ENCODE data around the gene KAZN. TPM values are rescaled to one million over a fixed set of nuclear protein-coding genes. Genes with fewer than 3 reads are reported as not detected.

Gene KAZN
- total RNA-seq, 2 experiments from 2014 or later: 0.30 to 0.42 TPM

- ChIA-PET POLR2A (no interaction called here), CTCF (no interaction called here)
Observed at GRCh38 chr1:14636897-14637632, 38.6 kb downstream of the KAZN start.

GRCh38 chr1:14639291-14640050, 41.0 kb downstream of the KAZN start:
- CTCF ChIA-PET: no interaction called here
- POLR2A ChIA-PET: no interaction called here

GRCh38 chr1:14642712-14643111, 44.2 kb downstream of the KAZN start:
- CTCF ChIA-PET: no interaction called here
- POLR2A ChIA-PET: no interaction called here

- CTCF ChIA-PET: no interaction called here
- POLR2A ChIA-PET: no interaction called here
Observed at GRCh38 chr1:14646973-14647372, 48.5 kb downstream of the KAZN start.

GRCh38 chr1:14647777-14648176, 49.3 kb downstream of the KAZN start:
- POLR2A ChIA-PET: no interaction called here
- CTCF ChIA-PET: no interaction called here

- ChIA-PET CTCF (no interaction called here), POLR2A (no interaction called here)
Observed at GRCh38 chr1:14648391-14648790, 49.9 kb downstream of the KAZN start.

GRCh38 chr1:14648896-14649855, 50.7 kb downstream of the KAZN start:
- ChIA-PET CTCF (no interaction called here), POLR2A (no interaction called here)

- CTCF ChIA-PET: no interaction called here
- POLR2A ChIA-PET: no interaction called here
Observed at GRCh38 chr1:14649976-14650375, 51.5 kb downstream of the KAZN start.

GRCh38 chr1:14650951-14651350, 52.5 kb downstream of the KAZN start:
- ChIA-PET CTCF (no interaction called here), POLR2A (no interaction called here)

- ChIA-PET CTCF (no interaction called here), POLR2A (no interaction called here)
Observed at GRCh38 chr1:14652840-14653239, 54.4 kb downstream of the KAZN start.

- CTCF ChIA-PET: no interaction called here
- POLR2A ChIA-PET: no interaction called here
Observed at GRCh38 chr1:14653461-14653960, 55.0 kb downstream of the KAZN start.

- POLR2A ChIA-PET: no interaction called here
- CTCF ChIA-PET: no interaction called here
Observed at GRCh38 chr1:14654554-14654953, 56.1 kb downstream of the KAZN start.

GRCh38 chr1:14655385-14655784, 56.9 kb downstream of the KAZN start:
- CTCF ChIA-PET: no interaction called here
- POLR2A ChIA-PET: no interaction called here

GRCh38 chr1:14656384-14656937, 58.0 kb downstream of the KAZN start:
- CTCF ChIA-PET: no interaction called here
- POLR2A ChIA-PET: no interaction called here

- ChIA-PET CTCF (no interaction called here), POLR2A (no interaction called here)
Observed at GRCh38 chr1:14658642-14659041, 60.2 kb downstream of the KAZN start.

- ChIA-PET CTCF (no interaction called here), POLR2A (no interaction called here)
Observed at GRCh38 chr1:14659913-14660312, 61.4 kb downstream of the KAZN start.

GRCh38 chr1:14660801-14661200, 62.3 kb downstream of the KAZN start:
- POLR2A ChIA-PET: no interaction called here
- CTCF ChIA-PET: no interaction called here

- CTCF ChIA-PET: no interaction called here
- POLR2A ChIA-PET: no interaction called here
Observed at GRCh38 chr1:14661222-14661621, 62.7 kb downstream of the KAZN start.

GRCh38 chr1:14662116-14662515, 63.6 kb downstream of the KAZN start:
- CTCF ChIA-PET: no interaction called here
- POLR2A ChIA-PET: no interaction called here

- POLR2A ChIA-PET: no interaction called here
- CTCF ChIA-PET: interaction anchor here (0.6 kb wide), 1 partner anchor 447 kb away, joined by 3 read pairs; no protein-coding TSS in a partner anchor
Observed at GRCh38 chr1:14663773-14664172, 65.3 kb downstream of the KAZN start.

Data from activated CD8-positive, alpha-beta memory T cell treated with anti-CD3 and anti-CD28 coated beads for 36 hours (primary cell).